Stimulated activated CD8-positive, alpha-beta memory T cell treated with anti-CD3 and anti-CD28 coated beads, Interleukin-15, amount 100 ng/mL, for 4 hours (primary cell): ENCODE measurements around the gene MAN1C1.
"Not testable (repeated sequence)": the region's sequence is repeated elsewhere in the genome, so short reads cannot be mapped to it uniquely, and the experiment has no call there.

ENCODE experiments used
- DNase-seq, 2 donors: peaks; one replicate each; pipeline ENCODE4 v3.0.0-alpha.2; 2020; ENCODE audit warnings: low read depth in 2 of 2

Gene MAN1C1

GRCh38 chr1:25583519-25584370, 32.8 kb upstream of the MAN1C1 start:
- no peak for DNase-seq

GRCh38 chr1:25586181-25586588, 30.4 kb upstream of the MAN1C1 start:
- no peak for DNase-seq

DNA sequence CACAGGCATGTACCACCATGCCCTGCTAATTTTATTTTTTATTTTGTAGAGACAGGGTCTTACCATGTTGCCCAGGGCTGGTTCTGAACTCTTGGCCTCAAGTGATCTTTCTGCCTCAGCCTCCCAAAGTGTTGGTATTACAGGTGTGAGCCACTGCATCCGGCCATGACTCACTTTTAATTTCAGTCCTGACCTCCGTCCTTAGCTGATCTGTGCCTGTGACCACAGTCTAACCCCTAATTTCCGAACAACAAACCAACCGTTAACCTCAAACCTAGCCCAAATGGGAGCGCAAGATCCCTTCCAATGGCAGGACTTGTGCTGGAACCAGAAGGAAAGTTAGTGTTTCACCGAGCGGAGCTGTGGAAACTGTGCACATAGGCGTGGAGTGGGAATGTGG, 29.3 kb upstream of the MAN1C1 start:
- DNase-seq = no peak

GRCh38 chr1:25588224-25588623, 28.4 kb upstream of the MAN1C1 start:
- not testable (repeated sequence) for DNase-seq

- not testable (repeated sequence) for DNase-seq
These were observed 27.8 kb upstream of the MAN1C1 start for GRCh38 chr1:25588786-25589185.

- no peak for DNase-seq
These were observed 26.3 kb upstream of the MAN1C1 start for GRCh38 chr1:25590096-25590824.

- no peak for DNase-seq
These were observed 22.7 kb upstream of the MAN1C1 start for GRCh38 chr1:25593861-25594260.

DNA sequence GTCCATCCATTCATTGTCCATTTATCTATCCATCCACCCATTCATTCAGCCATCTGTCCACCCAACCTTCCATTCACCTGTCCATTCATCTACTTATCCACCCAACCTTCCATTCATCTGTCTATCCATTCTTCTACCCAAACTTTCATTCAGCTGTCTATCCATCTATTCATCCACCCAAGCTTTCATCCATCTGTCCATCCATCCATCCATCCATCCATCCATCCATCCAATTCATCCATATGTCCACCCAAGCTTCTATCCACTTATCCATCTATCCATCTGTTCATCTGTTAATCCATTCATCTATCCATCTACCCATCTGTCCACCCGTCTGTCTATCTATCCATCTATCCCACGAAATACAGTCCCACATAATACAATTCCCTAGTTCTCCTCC, 21.6 kb upstream of the MAN1C1 start:
- DNase-seq = no peak

DNA sequence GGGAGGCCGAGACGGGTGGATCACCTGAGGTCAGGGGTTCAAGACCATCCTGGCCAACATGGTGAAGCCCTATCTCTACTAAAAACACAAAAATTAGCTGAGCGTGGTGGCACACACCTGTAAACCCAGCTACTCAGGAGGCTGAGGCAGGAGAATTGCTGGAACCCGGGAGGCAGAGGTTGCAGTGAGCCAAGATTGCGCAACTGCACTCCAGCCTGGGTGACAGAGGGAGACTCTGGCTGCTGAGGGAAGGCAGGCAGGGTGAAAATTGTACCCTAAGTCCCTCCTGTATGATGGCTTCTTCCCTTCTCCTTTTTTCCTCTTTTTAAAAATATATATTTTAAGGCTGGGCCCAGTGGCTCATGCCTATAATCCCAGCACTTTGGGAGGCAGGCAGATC, 19.9 kb upstream of the MAN1C1 start:
- DNase-seq = not testable (repeated sequence)

DNA sequence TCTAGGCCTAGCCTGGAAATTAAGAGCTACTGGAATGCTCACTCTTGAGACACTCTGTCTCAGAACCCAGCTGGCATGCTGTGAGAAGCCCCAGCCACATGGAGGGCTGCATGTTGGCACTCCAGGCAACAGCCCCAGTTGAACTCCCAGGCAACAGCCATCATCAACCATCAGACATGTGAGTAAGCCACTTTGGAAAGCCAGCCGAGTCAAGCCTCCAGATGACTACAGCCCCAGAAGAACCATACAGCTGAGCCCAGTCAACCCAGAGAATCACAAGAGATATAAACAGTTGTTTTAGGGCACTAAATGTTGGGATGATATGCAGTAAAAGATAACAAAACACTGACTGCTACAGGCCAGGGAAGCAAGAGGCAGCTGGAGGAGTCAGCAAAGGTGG, 17.7 kb upstream of the MAN1C1 start:
- no peak for DNase-seq

- DNase-seq = no peak
These were observed 16.5 kb upstream of the MAN1C1 start for GRCh38 chr1:25599969-25600610.

DNA sequence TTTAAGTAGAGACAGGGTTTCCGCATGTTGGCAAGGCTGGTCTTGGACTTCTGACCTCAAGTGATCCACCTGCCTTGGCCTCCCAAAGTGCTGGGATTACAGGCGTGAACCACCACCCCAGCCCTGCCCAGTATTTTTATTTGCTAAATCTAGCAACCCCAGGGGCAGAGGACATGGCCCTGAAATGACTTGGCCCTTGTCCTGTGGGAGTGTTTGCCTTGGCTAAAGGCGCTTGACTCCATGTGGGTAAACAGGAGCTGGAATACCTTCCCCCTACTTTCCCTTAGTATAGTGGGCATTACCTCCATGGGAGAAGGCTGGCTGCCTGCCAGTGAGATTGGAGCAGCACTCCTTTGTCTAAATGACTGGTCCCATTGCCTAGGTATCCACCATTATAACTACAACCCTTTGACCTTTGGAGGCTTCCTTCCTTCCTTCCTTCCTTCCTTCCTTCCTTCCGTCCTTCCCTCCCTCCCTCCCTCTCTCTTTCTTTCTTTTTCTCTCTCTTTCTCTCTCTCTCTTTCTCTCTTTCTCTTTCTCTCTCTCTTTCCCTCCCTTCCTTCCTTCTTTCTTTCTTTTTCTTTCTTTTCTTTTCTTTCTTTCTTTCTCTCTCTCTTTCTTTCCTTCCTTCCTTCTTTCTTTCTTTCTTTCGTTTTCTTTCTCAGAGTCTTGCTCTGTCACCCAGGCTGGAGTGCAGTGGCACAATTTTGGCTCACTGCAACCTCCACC, 15.5 kb upstream of the MAN1C1 start:
- not testable (repeated sequence) for DNase-seq

DNA sequence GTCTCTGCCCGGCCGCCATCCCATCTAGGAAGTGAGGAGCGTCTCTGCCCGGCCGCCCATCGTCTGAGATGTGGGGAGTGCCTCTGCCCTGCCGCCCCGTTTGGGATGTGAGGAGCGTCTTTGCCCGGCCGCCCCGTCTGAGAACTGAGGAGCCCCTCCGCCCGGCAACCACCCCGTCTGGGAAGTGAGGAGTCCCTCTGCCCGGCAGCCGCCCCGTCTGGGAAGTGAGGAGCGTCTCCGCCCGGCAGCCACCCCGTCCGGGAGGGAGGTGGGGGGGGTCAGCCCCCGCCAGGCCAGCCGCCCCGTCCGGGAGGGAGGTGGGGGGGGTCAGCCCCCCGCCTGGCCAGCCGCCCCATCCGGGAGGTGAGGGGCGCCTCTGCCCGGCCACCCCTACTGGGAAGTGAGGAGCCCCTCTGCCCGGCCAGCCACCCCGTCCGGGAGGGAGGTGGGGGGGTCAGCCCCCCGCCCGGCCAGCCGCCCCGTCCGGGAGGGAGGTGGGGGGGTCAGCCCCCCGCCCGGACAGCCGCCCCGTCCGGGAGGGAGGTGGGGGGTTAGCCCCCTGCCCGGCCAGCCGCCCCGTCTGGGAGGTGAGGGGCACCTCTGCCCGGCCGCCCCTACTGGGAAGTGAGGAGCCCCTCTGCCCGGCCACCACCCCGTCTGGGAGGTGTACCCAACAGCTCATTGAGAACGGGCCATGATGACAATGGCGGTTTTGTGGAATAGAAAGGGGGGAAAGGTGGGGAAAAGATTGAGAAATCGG, 12.6 kb upstream of the MAN1C1 start:
- DNase-seq = not testable (repeated sequence)

GRCh38 chr1:25607123-25607522, 9.5 kb upstream of the MAN1C1 start:
- no peak for DNase-seq

GRCh38 chr1:25608488-25609178, 8.0 kb upstream of the MAN1C1 start:
- DNase-seq = peak; percentile 58 to 78

- DNase-seq = no peak
These were observed 6.7 kb upstream of the MAN1C1 start for GRCh38 chr1:25609921-25610320.

GRCh38 chr1:25610822-25611630, 5.6 kb upstream of the MAN1C1 start:
- no peak for DNase-seq

DNA sequence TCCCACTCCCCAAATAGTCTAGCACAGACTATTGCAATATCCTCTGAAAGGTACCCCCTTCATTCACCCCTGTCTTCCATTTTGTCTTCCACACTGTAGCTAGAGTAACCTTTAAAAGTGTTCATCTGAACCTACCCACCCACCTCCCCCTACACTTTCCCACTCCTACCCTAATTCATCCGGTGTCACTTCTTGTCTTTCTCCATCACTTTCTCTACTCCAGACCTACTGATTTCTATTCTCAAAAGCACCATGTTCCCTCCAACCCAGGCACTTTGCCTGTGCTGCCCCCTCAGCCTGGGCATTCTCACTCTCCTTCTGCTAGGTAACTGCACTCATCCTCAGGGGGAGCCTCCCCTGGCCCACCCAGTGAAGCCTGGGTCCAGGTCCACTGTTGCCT, 4.7 kb upstream of the MAN1C1 start:
- no peak for DNase-seq

DNA sequence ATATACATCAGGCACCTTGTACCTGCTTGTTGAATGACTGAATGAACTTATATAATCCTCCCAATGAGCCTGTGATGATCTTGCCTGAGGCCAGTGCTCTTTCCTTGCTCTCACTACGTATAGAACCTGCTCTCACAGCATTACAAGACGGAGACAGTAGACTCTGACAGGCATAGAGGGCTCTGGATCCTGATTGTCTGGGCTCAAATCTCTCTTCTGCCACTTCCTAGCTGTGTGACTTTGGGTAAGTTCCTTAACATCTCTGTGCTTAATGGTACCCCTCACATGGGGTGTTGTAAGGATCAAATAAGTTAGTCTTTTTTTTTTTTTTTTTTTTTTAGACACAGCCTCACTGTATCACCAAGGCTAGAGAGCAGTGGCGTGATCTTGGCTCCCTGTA, 4.2 kb upstream of the MAN1C1 start:
- DNase-seq = no peak

DNA sequence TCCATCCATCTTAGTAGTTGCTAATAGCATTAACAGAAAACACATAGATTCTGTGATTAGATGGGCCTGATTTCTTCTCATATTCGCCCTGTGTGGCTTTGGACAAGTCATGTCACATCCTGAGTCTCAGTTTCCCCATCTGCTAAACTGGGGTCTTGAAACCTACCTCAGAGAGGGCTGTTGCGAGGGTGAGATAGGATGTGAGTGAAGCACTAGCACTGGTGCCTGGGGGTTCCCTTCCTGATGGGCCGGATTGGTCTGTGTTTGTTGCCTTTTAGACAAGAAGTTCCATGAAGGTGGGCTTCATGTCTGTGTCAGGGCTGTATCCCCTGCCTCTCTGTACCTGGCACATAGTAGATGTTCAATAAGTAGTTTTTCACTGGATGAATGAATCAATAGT, 3.5 kb upstream of the MAN1C1 start:
- DNase-seq = no peak
